Measurements from ENCODE around the gene LIN37.

The LIN37 gene

GRCh38 chr19:35775298-35776101 lies 27.1 kb downstream of the LIN37 start, which contains the start of gene ARHGAP33:
TSS of gene ARHGAP33 (plus strand) at chr19:35775564. CDS start at chr19:35775659, 95 bp downstream.
- Histone ChIP-seq H4K20me1 (ENCODE audit: low read depth, low read length) (no peaks in the 10 kb centered on the region), H3K79me2 (ENCODE audit: insufficient read depth, low read length) (no peaks in the 10 kb centered on the region; the same call in 1 of the 2 replicates), H3K4me2 (ENCODE audit: low read depth, low read length, poor library complexity, severe bottlenecking) (peak within 1 kb of the TSS; percentile 64), H3K9me3 (ENCODE audit: insufficient read depth, low read length) (no peaks in the 10 kb centered on the region), H3F3A (ENCODE audit: insufficient read depth) (peaks cover 3% of the 10 kb centered on the region; the same call in 1 of the 2 replicates), H3K9ac (ENCODE audit: low read length) (peak within 1 kb of the TSS; percentile 74), H3K27ac (ENCODE audit: low read depth, low read length) (peak within 1 kb of the TSS; percentile 40), H2AFZ (ENCODE audit: low read depth, low read length, severe bottlenecking) (peak within 1 kb of the TSS; percentile 60), H3K9me2 (replicated peaks; ENCODE audit: insufficient read depth, low read length) (no peaks in the 10 kb centered on the region), H3K4me3 (ENCODE audit: insufficient read depth, low read length, poor library complexity, severe bottlenecking) (peak within 1 kb of the TSS; percentile 69), H3K36me3 (ENCODE audit: low read length) (no peaks in the 10 kb centered on the region), H3K27me3 (ENCODE audit: low read length) (no peaks in the 10 kb centered on the region)
- TF ChIP-seq CTCF (IDR thresholded peaks at IDR 0.05; ENCODE audit: insufficient read depth, low read length, poor library complexity, severe bottlenecking) (no peak), EZH2phosphoT487 (conservative IDR thresholded peaks at IDR 0.05; ENCODE audit: low read length) (no peak)

- Histone ChIP-seq H4K20me1 (ENCODE audit: low read depth, low read length) (no peaks in the 10 kb centered on the region), H3K79me2 (ENCODE audit: insufficient read depth, low read length) (no peaks in the 10 kb centered on the region; the same call in 1 of the 2 replicates), H3K9ac (ENCODE audit: low read length) (peak overlapping the region; percentile 74), H2AFZ (ENCODE audit: low read depth, low read length, severe bottlenecking) (no peak overlapping the region), H3K9me2 (replicated peaks; ENCODE audit: insufficient read depth, low read length) (no peaks in the 10 kb centered on the region), H3F3A (ENCODE audit: insufficient read depth) (peaks cover 3% of the 10 kb centered on the region; the same call in 1 of the 2 replicates), H3K4me3 (ENCODE audit: insufficient read depth, low read length, poor library complexity, severe bottlenecking) (peak overlapping the region; percentile 69), H3K27ac (ENCODE audit: low read depth, low read length) (peak overlapping the region; percentile 40), H3K27me3 (ENCODE audit: low read length) (no peaks in the 10 kb centered on the region), H3K9me3 (ENCODE audit: insufficient read depth, low read length) (no peaks in the 10 kb centered on the region), H3K36me3 (ENCODE audit: low read length) (no peaks in the 10 kb centered on the region), H3K4me2 (ENCODE audit: low read depth, low read length, poor library complexity, severe bottlenecking) (peak overlapping the region; percentile 64)
- TF ChIP-seq EZH2phosphoT487 (conservative IDR thresholded peaks at IDR 0.05; ENCODE audit: low read length) (no peak), CTCF (IDR thresholded peaks at IDR 0.05; ENCODE audit: insufficient read depth, low read length, poor library complexity, severe bottlenecking) (no peak)
Observed at GRCh38 chr19:35776102-35776788, 27.9 kb downstream of the LIN37 start.

- Histone ChIP-seq H3K27me3 (ENCODE audit: low read length) (no peaks in the 10 kb centered on the region), H3K4me2 (ENCODE audit: low read depth, low read length, poor library complexity, severe bottlenecking) (no peak overlapping the region), H3K79me2 (ENCODE audit: insufficient read depth, low read length) (no peaks in the 10 kb centered on the region; the same call in 1 of the 2 replicates), H3K27ac (ENCODE audit: low read depth, low read length) (no peak overlapping the region), H2AFZ (ENCODE audit: low read depth, low read length, severe bottlenecking) (no peak overlapping the region), H3K36me3 (ENCODE audit: low read length) (no peaks in the 10 kb centered on the region), H3K9me2 (replicated peaks; ENCODE audit: insufficient read depth, low read length) (no peaks in the 10 kb centered on the region), H3K9ac (ENCODE audit: low read length) (peak overlapping the region; percentile 74; the same call in 1 of the 2 replicates), H3K4me3 (ENCODE audit: insufficient read depth, low read length, poor library complexity, severe bottlenecking) (no peak overlapping the region), H3F3A (ENCODE audit: insufficient read depth) (peaks cover 3% of the 10 kb centered on the region; the same call in 1 of the 2 replicates), H4K20me1 (ENCODE audit: low read depth, low read length) (no peaks in the 10 kb centered on the region), H3K9me3 (ENCODE audit: insufficient read depth, low read length) (no peaks in the 10 kb centered on the region)
- TF ChIP-seq CTCF (IDR thresholded peaks at IDR 0.05; ENCODE audit: insufficient read depth, low read length, poor library complexity, severe bottlenecking) (no peak), EZH2phosphoT487 (conservative IDR thresholded peaks at IDR 0.05; ENCODE audit: low read length) (no peak)
Observed at GRCh38 chr19:35777086-35777841, 28.9 kb downstream of the LIN37 start.
